ENCODE measurements around the gene ARID1B.

The ARID1B gene

DNA sequence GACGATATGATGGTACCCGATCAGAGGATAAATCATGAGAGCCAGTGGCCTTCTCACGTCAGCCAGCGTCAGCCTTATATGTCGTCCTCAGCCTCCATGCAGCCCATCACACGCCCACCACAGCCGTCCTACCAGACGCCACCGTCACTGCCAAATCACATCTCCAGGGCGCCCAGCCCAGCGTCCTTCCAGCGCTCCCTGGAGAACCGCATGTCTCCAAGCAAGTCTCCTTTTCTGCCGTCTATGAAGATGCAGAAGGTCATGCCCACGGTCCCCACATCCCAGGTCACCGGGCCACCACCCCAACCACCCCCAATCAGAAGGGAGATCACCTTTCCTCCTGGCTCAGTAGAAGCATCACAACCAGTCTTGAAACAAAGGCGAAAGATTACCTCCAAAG, 423.9 kb downstream of the ARID1B start:
- TF ChIP-seq, protein P1, sequence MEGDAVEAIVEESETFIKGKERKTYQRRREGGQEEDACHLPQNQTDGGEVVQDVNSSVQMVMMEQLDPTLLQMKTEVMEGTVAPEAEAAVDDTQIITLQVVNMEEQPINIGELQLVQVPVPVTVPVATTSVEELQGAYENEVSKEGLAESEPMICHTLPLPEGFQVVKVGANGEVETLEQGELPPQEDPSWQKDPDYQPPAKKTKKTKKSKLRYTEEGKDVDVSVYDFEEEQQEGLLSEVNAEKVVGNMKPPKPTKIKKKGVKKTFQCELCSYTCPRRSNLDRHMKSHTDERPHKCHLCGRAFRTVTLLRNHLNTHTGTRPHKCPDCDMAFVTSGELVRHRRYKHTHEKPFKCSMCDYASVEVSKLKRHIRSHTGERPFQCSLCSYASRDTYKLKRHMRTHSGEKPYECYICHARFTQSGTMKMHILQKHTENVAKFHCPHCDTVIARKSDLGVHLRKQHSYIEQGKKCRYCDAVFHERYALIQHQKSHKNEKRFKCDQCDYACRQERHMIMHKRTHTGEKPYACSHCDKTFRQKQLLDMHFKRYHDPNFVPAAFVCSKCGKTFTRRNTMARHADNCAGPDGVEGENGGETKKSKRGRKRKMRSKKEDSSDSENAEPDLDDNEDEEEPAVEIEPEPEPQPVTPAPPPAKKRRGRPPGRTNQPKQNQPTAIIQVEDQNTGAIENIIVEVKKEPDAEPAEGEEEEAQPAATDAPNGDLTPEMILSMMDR (IDR thresholded peaks at IDR 0.05; ENCODE audit: low read depth, low read length): no peak
- in situ Hi-C loops (cut with HindIII; ENCODE audit: low sequenced_read_pairs): no loop called here
- no peak for DNase-seq (ENCODE audit: low read depth, low spot score)
- H3K4me3 ChIP-seq (ENCODE audit: low read depth, low read length): no peak overlapping the region

DNA sequence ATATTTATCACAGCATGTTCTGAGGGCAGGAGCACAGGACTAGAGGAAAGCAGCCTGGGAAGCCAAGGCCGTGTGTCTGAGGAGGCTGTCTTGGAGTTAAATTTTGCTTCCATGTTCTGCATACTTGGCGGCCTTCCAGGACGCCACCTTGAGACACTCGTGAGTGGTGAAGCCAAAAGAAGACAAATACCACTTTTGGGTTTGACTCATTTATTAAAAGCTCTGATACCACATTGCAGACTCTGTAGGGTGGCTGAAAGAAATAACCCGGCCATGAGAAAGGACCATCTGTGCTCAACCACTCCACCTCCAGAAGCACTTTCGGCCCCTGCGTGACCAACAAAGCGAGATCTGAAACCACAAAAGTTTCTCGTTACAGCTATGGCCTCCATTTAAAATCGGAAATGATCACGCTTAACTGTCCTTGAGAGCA, 426.1 kb downstream of the ARID1B start:
- TF ChIP-seq, protein P1 (IDR thresholded peaks at IDR 0.05; ENCODE audit: low read depth, low read length): no peak
- H3K4me3 ChIP-seq (ENCODE audit: low read depth, low read length): no peak overlapping the region
- in situ Hi-C loops (cut with HindIII; ENCODE audit: low sequenced_read_pairs): no loop called here
- no peak for DNase-seq (ENCODE audit: low read depth, low spot score)

DNA sequence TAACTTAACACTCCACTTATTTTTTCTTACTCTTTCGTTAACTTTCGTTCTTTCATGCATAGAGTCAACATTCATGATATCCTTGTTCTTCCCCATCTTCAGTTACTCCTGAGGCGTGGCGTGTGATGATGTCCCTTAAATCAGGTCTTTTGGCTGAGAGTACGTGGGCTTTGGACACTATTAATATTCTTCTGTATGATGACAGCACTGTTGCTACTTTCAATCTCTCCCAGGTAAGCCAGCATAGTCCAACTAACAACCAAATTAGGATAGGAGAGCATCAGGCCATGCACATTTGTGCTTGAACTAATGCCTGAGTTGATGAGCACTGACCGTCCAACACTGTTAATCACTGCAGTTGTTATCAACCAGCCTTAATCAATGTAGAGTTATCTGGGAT, 426.6 kb downstream of the ARID1B start:
- no peak for DNase-seq (ENCODE audit: low read depth, low spot score)
- in situ Hi-C loops (cut with HindIII; ENCODE audit: low sequenced_read_pairs): no loop called here
- no peak overlapping the region for H3K4me3 ChIP-seq (ENCODE audit: low read depth, low read length)
- TF ChIP-seq, protein P1 (IDR thresholded peaks at IDR 0.05; ENCODE audit: low read depth, low read length): no peak

DNA sequence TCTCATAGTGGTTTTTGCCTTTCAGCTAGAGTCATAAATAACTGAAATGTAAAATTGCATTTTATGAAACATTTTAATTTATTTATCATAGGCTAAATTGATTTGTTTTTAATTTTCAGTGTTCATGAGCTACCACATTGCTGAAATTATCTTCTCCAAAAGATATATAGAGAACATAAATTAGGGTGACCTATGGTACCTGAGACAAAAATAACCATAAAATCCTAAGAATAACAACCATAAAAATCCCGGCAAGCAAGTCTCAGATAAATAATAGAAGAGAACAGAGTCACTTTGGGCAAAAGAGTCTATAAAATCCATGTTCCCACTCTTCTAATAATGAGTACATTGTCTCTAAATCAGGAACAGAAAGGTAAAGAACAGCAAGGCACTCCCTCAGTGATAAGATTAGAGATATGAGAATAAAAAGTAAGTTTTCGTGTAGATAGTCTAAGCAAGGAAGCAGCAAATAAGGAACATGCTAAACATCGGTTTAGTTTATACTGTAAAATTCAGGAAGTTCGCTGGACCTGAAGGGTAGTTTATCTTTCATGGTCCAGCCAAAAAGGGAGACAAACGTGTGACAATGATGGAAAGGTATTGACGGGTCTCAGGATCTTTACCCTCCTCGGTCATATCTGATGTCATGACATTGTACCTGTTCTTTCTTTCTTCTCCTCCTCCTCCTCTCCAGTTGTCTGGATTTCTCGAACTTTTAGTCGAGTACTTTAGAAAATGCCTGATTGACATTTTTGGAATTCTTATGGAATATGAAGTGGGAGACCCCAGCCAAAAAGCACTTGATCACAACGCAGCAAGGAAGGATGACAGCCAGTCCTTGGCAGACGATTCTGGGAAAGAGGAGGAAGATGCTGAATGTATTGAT, 428.5 kb downstream of the ARID1B start:
- no peak for DNase-seq (ENCODE audit: low read depth, low spot score)
- in situ Hi-C loops (cut with HindIII; ENCODE audit: low sequenced_read_pairs): no loop called here
- TF ChIP-seq, protein P1 (IDR thresholded peaks at IDR 0.05; ENCODE audit: low read depth, low read length): no peak
- no peak overlapping the region for H3K4me3 ChIP-seq (ENCODE audit: low read depth, low read length)

DNA sequence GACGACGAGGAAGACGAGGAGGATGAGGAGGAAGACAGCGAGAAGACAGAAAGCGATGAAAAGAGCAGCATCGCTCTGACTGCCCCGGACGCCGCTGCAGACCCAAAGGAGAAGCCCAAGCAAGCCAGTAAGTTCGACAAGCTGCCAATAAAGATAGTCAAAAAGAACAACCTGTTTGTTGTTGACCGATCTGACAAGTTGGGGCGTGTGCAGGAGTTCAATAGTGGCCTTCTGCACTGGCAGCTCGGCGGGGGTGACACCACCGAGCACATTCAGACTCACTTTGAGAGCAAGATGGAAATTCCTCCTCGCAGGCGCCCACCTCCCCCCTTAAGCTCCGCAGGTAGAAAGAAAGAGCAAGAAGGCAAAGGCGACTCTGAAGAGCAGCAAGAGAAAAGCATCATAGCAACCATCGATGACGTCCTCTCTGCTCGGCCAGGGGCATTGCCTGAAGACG, 429.2 kb downstream of the ARID1B start:
- DNase-seq (ENCODE audit: low read depth, low spot score): no peak
- no peak overlapping the region for H3K4me3 ChIP-seq (ENCODE audit: low read depth, low read length)
- TF ChIP-seq, protein P1 (IDR thresholded peaks at IDR 0.05; ENCODE audit: low read depth, low read length): no peak
- in situ Hi-C loops (cut with HindIII; ENCODE audit: low sequenced_read_pairs): no loop called here

DNA sequence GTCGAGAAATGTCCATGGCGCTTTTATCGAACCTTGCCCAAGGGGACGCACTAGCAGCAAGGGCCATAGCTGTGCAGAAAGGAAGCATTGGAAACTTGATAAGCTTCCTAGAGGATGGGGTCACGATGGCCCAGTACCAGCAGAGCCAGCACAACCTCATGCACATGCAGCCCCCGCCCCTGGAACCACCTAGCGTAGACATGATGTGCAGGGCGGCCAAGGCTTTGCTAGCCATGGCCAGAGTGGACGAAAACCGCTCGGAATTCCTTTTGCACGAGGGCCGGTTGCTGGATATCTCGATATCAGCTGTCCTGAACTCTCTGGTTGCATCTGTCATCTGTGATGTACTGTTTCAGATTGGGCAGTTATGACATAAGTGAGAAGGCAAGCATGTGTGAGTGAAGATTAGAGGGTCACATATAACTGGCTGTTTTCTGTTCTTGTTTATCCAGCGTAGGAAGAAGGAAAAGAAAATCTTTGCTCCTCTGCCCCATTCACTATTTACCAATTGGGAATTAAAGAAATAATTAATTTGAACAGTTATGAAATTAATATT, 430.4 kb downstream of the ARID1B start:
- TF ChIP-seq, protein P1 (IDR thresholded peaks at IDR 0.05; ENCODE audit: low read depth, low read length): no peak
- H3K4me3 ChIP-seq (ENCODE audit: low read depth, low read length): no peak overlapping the region
- DNase-seq (ENCODE audit: low read depth, low spot score): no peak
- in situ Hi-C loops (cut with HindIII; ENCODE audit: low sequenced_read_pairs): no loop called here
